Endometrial microvascular endothelial cells (primary cell): ENCODE results near the gene CTF1. TPM values are rescaled to one million over a fixed set of nuclear protein-coding genes. Genes with fewer than 3 reads are reported as not detected.
"Not testable (repeated sequence)": the region's sequence is repeated elsewhere in the genome, so short reads cannot be mapped to it uniquely, and the experiment has no call there.

Source experiments
- in situ Hi-C: cut with HindIII; loops from 2 replicates; pipeline ENCODE4 v1.10.0; 2017; ENCODE audit warnings: low sequenced_read_pairs, low pct_unique_long_range_greater_than_20kb; ENCODE audit errors: inconsistent ontology term
- total RNA-seq: library from RNA; depleted of rRNA; stranded (reverse); fragments of >200 nt; gene quantifications from one replicate; pipeline ENCODE4 v1.2.3, GENCODE V29; 2015; ENCODE audit errors: inconsistent ontology term

The CTF1 gene
- total RNA-seq, 1 donor from 2014 or later, result 1.3 TPM

- in situ Hi-C loops, result no loop called here
Observed at GRCh38 chr16:30884760-30885159, 11.7 kb upstream of the CTF1 start.

- in situ Hi-C loops, result no loop called here
Observed at GRCh38 chr16:30885196-30885595, 11.2 kb upstream of the CTF1 start.

GRCh38 chr16:30886145-30886544 is 10.3 kb upstream of the CTF1 start:
- in situ Hi-C loops, result no loop called here

- in situ Hi-C loops, result no loop called here
Observed at GRCh38 chr16:30887927-30888326, 8.5 kb upstream of the CTF1 start.

- in situ Hi-C loops, result no loop called here
Observed at GRCh38 chr16:30888856-30889499, 7.4 kb upstream of the CTF1 start.

GRCh38 chr16:30889721-30890120 is 6.7 kb upstream of the CTF1 start:
- in situ Hi-C loops, result no loop called here

GRCh38 chr16:30891043-30891823 is 5.2 kb upstream of the CTF1 start:
- in situ Hi-C loops, result not testable (repeated sequence)

GRCh38 chr16:30892670-30893416 is 3.6 kb upstream of the CTF1 start:
- in situ Hi-C loops, result no loop called here

- in situ Hi-C loops, result no loop called here
Observed at GRCh38 chr16:30893417-30893743, 3.0 kb upstream of the CTF1 start.

GRCh38 chr16:30893744-30894539 is 2.5 kb upstream of the CTF1 start, which contains the start of gene BCL7C:
Gene BCL7C (minus strand): TSS chr16:30894077. CDS start chr16:30893944, 133 bp downstream.
- in situ Hi-C loops, result no loop called here

- in situ Hi-C loops, result no loop called here
Observed at GRCh38 chr16:30894540-30895368, 1.7 kb upstream of the CTF1 start.

GRCh38 chr16:30895627-30896260 is 670 bp upstream of the CTF1 start:
- in situ Hi-C loops, result no loop called here

GRCh38 chr16:30896889-30897733 is 697 bp downstream of the CTF1 start:
- in situ Hi-C loops, result no loop called here

- in situ Hi-C loops, result no loop called here
Observed at GRCh38 chr16:30899794-30900193, 3.4 kb downstream of the CTF1 start.

GRCh38 chr16:30900588-30900987 is 4.2 kb downstream of the CTF1 start:
- in situ Hi-C loops, result no loop called here

- in situ Hi-C loops, result no loop called here
Observed at GRCh38 chr16:30901201-30902028, 5.0 kb downstream of the CTF1 start.
